ENCODE results near the gene CRTC3. TPM values are rescaled to one million over a fixed set of nuclear protein-coding genes. Genes with fewer than 3 reads are reported as not detected.
A peak's percentile ranks its signal among the peaks of the same experiment; 100 is the strongest.

Gene CRTC3
- total and polyA plus RNA-seq, 11 donors = 12.0 to 42.2 (median 24.0) TPM

DNA sequence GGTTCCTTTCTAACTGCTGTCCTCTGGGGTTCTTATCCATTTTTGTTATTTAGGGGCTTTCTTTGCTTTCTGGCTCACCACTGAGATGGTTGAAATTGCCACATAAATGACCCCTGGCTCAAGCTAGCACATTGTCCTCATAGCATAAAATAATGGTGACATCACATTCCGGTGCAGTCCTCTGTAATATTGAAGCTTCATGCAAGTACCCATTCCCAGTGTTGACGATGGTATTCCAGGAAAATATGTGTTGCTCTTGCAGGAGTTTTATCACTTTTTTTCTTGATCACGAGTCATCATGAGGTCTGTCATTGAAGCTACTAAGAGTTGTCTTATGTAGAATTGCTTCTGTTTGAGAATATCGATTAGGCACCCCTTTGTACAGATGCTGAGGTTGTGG, 56.1 kb downstream of the CRTC3 start:
- DNase-seq (no peak), ATAC-seq (no peak)
- Histone ChIP-seq H3K9me3 (no peaks in the 10 kb centered on the region), H3K27me3 (no peaks in the 10 kb centered on the region), H3K36me3 (peaks cover 0 to 9% (median 0%) of the 10 kb centered on the region in 9 donors), H3K27ac (peak overlapping the region in 3 of 12 donors; percentile 7 to 17 (median 11)), H3K4me3 (no peak overlapping the region), H3K4me1 (peaks cover 0 to 62% (median 45%) of the 10 kb centered on the region in 12 donors)
- TF ChIP-seq POLR2A (IDR thresholded peaks at IDR 0.05) = no peak
- TF ChIP-seq, protein P1, sequence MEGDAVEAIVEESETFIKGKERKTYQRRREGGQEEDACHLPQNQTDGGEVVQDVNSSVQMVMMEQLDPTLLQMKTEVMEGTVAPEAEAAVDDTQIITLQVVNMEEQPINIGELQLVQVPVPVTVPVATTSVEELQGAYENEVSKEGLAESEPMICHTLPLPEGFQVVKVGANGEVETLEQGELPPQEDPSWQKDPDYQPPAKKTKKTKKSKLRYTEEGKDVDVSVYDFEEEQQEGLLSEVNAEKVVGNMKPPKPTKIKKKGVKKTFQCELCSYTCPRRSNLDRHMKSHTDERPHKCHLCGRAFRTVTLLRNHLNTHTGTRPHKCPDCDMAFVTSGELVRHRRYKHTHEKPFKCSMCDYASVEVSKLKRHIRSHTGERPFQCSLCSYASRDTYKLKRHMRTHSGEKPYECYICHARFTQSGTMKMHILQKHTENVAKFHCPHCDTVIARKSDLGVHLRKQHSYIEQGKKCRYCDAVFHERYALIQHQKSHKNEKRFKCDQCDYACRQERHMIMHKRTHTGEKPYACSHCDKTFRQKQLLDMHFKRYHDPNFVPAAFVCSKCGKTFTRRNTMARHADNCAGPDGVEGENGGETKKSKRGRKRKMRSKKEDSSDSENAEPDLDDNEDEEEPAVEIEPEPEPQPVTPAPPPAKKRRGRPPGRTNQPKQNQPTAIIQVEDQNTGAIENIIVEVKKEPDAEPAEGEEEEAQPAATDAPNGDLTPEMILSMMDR (IDR thresholded peaks at IDR 0.05) = no peak
- intact Hi-C loops (cut with DNase I) = loop anchor here in 1 of 10 donors (10.0 kb wide), 1 partner anchor 51 kb away; no protein-coding TSS in a partner anchor
- WGBS, 4 donors = 66 to 73% (median 71%) methylated on average over 4 of the region's 4 CpGs

DNA sequence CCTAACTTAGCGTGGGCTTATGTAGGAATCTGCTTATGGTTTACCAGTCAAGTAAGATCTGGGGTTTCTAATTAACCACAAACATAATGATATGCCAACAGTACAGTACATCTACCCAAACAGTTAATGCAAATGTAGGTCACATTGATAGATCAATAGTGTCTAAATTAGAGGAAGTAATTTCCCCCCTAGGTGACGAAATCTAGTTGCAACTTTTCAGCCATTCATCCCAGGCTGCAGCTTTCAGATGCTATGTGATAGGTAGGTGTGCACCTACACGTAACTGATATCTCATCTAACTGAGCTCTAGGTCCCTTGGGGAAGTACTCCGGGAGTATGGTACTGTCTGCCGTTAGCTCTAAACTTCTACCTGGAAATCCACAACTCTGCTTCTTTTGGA, 57.2 kb downstream of the CRTC3 start:
- peaks cover 0 to 59% (median 35%) of the 10 kb centered on the region in 12 donors for H3K4me1 ChIP-seq

GRCh38 chr15:90588427-90588826, 58.7 kb downstream of the CRTC3 start:
- ATAC-seq (no peak), DNase-seq (no peak)
- H3K9me3 ChIP-seq = no peaks in the 10 kb centered on the region
- H3K27ac ChIP-seq = no peak overlapping the region
- WGBS, 4 donors = 60 to 71% (median 67%) methylated on average over 5 of the region's 5 CpGs
- no peaks in the 10 kb centered on the region for H3K27me3 ChIP-seq
- no peak overlapping the region for H3K4me3 ChIP-seq
- intact Hi-C loops (cut with DNase I) = loop anchor here in 1 of 10 donors (10.0 kb wide), 1 partner anchor 54 kb away; no protein-coding TSS in a partner anchor
- H3K4me1 ChIP-seq = peaks cover 0 to 56% (median 25%) of the 10 kb centered on the region in 12 donors
- TF ChIP-seq POLR2A (IDR thresholded peaks at IDR 0.05) = no peak
- TF ChIP-seq, protein P1 (IDR thresholded peaks at IDR 0.05) = no peak
- H3K36me3 ChIP-seq = peaks cover 0 to 9% (median 0%) of the 10 kb centered on the region in 9 donors

More for the DNA sequence above, 57.2 kb downstream of the CRTC3 start:
- no peak for TF ChIP-seq POLR2A (IDR thresholded peaks at IDR 0.05)
- TF ChIP-seq, protein P1 (IDR thresholded peaks at IDR 0.05) = no peak
- no peak for ATAC-seq
- no peak overlapping the region for H3K27ac ChIP-seq
- no peak overlapping the region for H3K4me3 ChIP-seq
- H3K9me3 ChIP-seq = no peaks in the 10 kb centered on the region
- H3K36me3 ChIP-seq = peaks cover 0 to 9% (median 0%) of the 10 kb centered on the region in 9 donors
- no peak for DNase-seq
- 94 to 98% (median 96%) methylated on average over 5 of the region's 5 CpGs for WGBS, 4 donors
- H3K27me3 ChIP-seq = no peaks in the 10 kb centered on the region
- intact Hi-C loops (cut with DNase I) = loop anchor here in 1 of 10 donors (10.0 kb wide), 1 partner anchor 52 kb away; no protein-coding TSS in a partner anchor

DNA sequence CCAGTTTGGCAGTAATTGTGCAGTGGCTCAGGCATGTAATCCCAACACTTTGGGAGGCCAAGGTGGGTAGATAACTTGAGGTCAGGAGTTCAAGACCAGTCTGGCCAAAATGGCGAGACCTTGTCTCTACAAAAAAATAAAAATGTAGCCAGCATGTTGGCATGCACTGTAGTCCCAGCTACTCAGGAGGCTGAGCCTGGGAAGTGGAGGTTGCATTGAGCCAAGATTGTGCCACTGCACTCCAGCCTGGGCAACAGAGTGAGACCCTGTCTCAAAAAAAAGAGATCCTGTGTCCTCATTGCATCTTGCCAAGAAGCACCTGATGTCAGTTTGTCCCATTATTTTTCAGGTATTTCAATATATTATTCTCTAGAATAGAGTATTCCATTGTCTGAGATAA, 61.8 kb downstream of the CRTC3 start:
- DNase-seq (no peak), ATAC-seq (no peak)
- no peak overlapping the region for H3K4me3 ChIP-seq
- H3K36me3 ChIP-seq = peaks cover 0 to 29% (median 3%) of the 10 kb centered on the region in 9 donors
- H3K27me3 ChIP-seq = no peaks in the 10 kb centered on the region
- WGBS, 4 donors = 62 to 75% (median 69%) methylated on average over 1 of the region's 1 CpG
- peak overlapping the region in 1 of 12 donors; percentile 14 for H3K27ac ChIP-seq
- TF ChIP-seq, protein P1 (IDR thresholded peaks at IDR 0.05) = no peak
- no peak for TF ChIP-seq POLR2A (IDR thresholded peaks at IDR 0.05)
- H3K9me3 ChIP-seq = no peaks in the 10 kb centered on the region
- peaks cover 0 to 72% (median 25%) of the 10 kb centered on the region in 12 donors for H3K4me1 ChIP-seq
- intact Hi-C loops (cut with DNase I) = loop anchor here in 4 of 10 donors (2.0 to 10.0 kb wide), 4 partner anchors 29 to 267 kb away; no protein-coding TSS in a partner anchor
